Fibroblast of villous mesenchyme (primary cell): ENCODE results near the gene ABCA1. TPM values are rescaled to one million over a fixed set of nuclear protein-coding genes. Genes with fewer than 3 reads are reported as not detected.

ENCODE experiments used
- DNase-seq: peaks from one replicate; pipeline ENCODE4 v3.0.0-alpha.2; 2010; ENCODE audit warnings: low read depth
- H3K4me3 ChIP-seq: 2 replicates; pipeline ENCODE4 v1.5.1; 2011; ENCODE audit warnings: low read depth, mild to moderate bottlenecking, low read length
- total RNA-seq: library from RNA; depleted of rRNA; stranded (reverse); fragments of >200 nt; gene quantifications from 2 replicates; pipeline ENCODE4 v1.2.3, GENCODE V29; 2012
- TF ChIP-seq, protein P1 (sequence below): IDR thresholded peaks from 2 replicates; pipeline ENCODE4 v1.5.1; 2012; ENCODE audit warnings: low read depth, mild to moderate bottlenecking, low read length; ENCODE audit not compliant: insufficient read depth

ABCA1 gene
- total RNA-seq, 1 donor, result 132 TPM

DNA sequence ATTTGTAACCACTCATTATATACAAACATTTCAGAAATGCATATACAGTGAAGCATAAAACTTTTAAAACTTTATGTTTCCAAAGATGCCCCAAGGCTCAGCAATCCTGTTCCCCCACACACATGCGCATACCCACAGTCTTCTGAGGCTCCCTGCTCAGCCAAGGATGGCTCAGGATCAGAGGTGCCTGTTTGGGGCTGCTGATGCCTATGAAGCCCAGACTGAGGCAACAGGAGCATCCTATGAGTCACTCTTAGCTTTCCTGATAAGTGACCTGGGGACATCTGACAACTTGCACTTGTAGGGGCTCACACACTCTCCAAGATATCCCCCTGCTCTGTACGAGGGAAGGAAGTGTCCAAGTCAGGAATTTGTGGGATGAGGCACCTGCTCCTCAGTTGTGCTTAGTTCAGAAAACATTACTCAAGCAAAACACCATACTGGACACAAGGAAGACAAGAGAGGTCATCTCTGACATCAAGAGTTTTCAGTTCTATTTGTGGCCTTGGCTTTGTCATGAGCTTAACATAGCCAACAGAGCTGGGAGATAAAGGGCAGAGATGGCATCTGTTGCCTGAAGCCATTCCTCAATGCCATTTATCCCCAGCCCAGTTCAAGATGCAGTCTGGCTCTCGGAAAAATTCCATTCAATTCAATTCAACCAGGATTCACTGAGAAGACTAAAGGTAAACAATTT is 101.7 kb downstream of the ABCA1 start:
- TF ChIP-seq, protein P1, sequence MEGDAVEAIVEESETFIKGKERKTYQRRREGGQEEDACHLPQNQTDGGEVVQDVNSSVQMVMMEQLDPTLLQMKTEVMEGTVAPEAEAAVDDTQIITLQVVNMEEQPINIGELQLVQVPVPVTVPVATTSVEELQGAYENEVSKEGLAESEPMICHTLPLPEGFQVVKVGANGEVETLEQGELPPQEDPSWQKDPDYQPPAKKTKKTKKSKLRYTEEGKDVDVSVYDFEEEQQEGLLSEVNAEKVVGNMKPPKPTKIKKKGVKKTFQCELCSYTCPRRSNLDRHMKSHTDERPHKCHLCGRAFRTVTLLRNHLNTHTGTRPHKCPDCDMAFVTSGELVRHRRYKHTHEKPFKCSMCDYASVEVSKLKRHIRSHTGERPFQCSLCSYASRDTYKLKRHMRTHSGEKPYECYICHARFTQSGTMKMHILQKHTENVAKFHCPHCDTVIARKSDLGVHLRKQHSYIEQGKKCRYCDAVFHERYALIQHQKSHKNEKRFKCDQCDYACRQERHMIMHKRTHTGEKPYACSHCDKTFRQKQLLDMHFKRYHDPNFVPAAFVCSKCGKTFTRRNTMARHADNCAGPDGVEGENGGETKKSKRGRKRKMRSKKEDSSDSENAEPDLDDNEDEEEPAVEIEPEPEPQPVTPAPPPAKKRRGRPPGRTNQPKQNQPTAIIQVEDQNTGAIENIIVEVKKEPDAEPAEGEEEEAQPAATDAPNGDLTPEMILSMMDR, result no peak
- no peak overlapping the region for H3K4me3 ChIP-seq
- no peak for DNase-seq

DNA sequence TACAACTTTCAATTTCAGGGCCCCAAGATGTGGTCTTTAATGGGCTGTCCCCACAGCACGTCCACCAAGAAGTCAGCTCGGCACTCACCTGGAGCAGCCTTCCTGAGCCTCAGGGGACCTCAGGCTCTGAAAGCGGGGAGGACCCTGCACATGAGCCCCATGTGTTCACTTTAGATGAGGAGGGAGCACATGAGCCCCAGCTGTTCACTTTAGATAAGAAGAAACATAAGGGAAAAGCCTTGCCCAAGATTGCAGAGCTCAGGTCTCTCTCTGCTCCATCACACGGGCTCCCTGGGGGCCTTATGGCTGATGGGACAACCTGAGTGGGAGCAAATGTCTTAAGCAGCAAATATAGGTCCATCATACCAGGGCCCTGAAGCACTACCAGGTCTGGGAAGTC is 107.6 kb downstream of the ABCA1 start:
- H3K4me3 ChIP-seq, result no peak overlapping the region
- TF ChIP-seq, protein P1, result no peak
- DNase-seq, result no peak

DNA sequence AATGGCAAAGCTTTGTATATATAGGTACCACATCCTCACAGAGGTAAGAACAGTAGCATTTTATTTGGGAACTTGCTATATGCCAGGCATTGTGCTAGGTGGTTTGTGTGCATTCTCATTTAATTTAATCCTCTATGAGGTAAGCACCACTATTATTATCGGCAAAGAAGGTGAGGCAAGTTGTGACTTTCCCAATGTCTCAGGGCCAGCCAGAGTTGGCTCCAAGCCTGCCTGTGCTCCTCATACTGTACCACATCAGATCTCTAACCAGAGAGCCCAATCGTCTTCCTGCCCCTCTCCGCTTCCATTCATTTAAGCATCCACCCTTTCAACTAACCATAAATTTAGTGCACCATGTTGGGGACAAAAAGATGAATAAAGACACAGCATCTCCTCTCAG is 108.9 kb downstream of the ABCA1 start:
- no peak overlapping the region for H3K4me3 ChIP-seq
- no peak for DNase-seq
- TF ChIP-seq, protein P1, result no peak

DNA sequence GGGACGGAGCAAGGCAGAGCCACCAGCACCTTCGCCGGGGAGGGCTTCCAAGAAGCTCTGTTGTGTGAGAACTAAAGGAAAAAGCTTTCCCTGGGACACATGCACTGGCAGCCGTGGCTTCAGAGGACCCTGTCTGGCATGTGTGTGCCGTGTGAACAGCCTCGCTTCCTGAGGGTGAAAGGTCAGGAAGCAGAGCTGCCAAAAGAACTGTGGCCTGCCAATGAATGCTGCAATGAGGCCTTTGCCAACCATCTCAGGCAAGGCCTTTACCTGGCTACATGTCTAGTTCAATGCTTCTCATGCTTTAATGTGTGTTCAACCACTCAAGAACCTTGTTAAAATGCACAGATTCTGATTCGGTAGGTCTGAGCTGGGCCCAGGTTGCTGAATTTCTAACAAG is 110.5 kb downstream of the ABCA1 start:
- no peak overlapping the region for H3K4me3 ChIP-seq
- TF ChIP-seq, protein P1, result no peak
- DNase-seq, result no peak

DNA sequence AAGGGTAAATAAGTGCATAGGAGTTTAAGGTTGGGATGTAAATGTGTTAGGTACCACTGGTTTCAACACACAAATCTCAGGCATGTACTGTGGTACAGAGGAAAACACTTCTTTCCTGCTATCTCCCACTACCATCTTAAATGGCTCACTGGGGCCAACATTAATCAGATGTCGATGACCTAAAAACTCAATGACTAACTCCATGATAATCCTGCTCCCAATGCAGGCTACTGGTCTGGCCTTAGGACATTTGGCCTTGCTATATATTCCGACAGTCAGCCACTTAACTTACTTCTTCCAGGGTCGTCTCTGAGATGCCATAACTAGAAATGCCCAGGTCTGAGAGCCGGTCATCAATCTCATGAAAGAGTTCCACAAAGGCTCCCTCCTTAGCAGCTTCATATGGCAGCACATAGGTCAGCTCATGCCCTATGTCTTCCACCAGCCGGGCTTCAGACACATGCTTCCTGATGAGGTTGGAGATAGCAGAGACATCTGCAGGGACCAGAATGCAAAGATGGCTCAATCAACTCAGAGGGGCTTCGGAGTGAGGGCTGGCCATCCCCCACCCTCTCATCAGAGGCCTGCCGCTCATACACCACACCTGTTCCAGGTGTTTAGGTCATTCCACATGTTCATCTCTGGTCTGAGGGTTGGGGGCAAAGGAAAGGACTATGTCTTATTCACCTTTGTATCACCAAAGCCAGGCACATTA is 111.9 kb downstream of the ABCA1 start:
- no peak for DNase-seq
- no peak overlapping the region for H3K4me3 ChIP-seq
- TF ChIP-seq, protein P1, result no peak

DNA sequence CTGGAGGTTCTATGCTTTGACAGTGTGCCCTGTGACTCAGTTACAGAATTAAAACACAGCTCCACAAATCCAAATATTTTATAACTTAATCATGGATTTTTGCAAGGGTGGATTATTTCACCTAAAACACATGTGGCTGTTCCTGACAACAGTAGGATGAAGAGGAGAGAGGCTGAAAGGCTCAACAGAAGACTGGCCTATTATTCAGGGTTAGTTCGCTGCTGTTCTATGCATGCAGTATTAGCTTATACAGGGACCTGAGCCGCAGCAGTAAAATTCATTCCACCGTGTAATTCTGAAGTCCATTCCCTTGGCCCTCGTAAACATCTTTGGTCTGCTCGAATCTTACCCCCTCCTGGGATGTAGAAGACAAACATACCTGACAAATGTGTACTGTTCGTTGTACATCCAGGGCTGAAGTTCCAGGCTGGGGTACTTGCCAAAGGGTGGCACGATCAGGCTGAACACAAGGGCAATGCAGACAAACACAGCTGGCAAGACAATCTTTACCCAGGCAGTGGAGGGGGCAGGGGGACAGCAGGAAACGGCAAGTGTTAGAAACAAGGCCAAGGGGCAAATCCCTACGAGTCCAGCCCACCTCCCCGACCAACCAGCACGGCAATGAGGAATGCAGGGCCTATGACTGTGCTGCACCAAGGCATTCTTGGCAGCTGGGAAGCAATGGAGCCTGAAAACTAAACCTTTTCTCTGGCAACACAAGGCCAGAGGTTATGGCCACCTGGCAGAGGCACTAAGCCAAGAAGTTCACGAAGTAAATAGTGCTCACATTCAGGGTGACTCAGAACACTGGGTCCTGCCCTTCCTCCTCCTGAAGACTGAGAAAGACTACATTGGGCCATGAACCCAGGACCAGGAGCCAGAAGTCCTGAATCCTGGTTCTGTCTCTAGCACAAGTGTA is 117.3 kb downstream of the ABCA1 start:
- H3K4me3 ChIP-seq, result no peak overlapping the region
- TF ChIP-seq, protein P1, result no peak
- peak; percentile 14 for DNase-seq
